Nephron progenitor cell (in vitro differentiated cells): ENCODE results near the gene OGG1.
A peak's percentile ranks its signal among the peaks of the same experiment; 100 is the strongest.

Source experiments
- DNase-seq: peaks from one replicate; pipeline ENCODE4 v3.0.0; 2021
- H3K27ac Mint-ChIP-seq: 2 replicates; pipeline ENCODE4 v1.8.0; 2021; ENCODE audit warnings: mild to moderate bottlenecking, moderate library complexity, mixed read lengths
- H3K27me3 Mint-ChIP-seq: 2 replicates; pipeline ENCODE4 v1.8.0; 2021; ENCODE audit warnings: mild to moderate bottlenecking, low read depth, mixed read lengths; ENCODE audit not compliant: poor library complexity
- H3K36me3 Mint-ChIP-seq: 2 replicates; pipeline ENCODE4 v1.8.0; 2021; ENCODE audit warnings: low read depth, mixed read lengths
- H3K4me1 Mint-ChIP-seq: 2 replicates; pipeline ENCODE4 v1.8.0; 2021; ENCODE audit warnings: mixed read lengths
- H3K4me3 Mint-ChIP-seq: 2 replicates; pipeline ENCODE4 v1.8.0; 2021; ENCODE audit warnings: mild to moderate bottlenecking, moderate library complexity, mixed read lengths
- H3K9me3 Mint-ChIP-seq: 2 replicates; pipeline ENCODE4 v1.8.0; 2021; ENCODE audit warnings: mild to moderate bottlenecking, moderate library complexity, mixed read lengths
- TF ChIP-seq, protein P1 (sequence below): fragments of 200-600 bp; sonication (generic); IDR thresholded peaks from 2 replicates; pipeline ENCODE4 v1.5.0; 2021; ENCODE audit warnings: antibody characterized with exemption

The OGG1 gene

DNA sequence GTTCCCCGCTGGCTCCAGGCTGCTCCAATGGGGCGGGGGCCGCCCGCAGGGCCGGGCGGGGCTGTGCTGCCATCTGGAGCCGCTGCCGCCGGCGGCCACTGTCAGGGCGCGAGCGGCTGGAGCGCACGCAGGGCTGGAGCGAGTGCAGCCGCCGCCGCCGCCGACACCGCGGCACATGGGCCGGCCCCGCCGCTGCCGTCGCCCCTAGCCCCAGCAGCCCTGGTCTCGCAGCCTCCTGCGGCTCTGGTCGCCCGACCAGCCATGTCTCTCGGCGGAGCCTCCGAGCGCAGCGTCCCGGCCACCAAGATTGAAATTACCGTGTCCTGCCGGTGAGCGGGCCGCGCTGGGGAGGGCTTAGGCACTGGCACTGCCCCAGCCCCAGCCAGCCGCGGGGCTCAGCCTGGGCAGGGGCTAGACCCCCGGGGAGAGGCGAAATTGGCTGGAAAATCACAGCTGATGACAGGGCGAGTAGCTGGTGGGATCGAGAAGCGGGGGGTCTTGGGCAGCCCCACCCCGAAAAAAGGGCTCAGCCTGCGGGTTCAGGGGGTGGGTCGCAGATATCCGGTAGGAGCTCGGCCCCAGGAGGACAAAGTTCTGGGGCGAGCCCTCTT, 45.9 kb upstream of the OGG1 start, which contains the start of gene CPNE9:
Gene CPNE9, plus strand, starts transcription at position 98 of the 611 bp plus-strand sequence. Its CDS starts 164 bp downstream, at position 262.
- H3K36me3 Mint-ChIP-seq: peaks cover 15% of the 10 kb centered on the region
- TF ChIP-seq, protein P1, sequence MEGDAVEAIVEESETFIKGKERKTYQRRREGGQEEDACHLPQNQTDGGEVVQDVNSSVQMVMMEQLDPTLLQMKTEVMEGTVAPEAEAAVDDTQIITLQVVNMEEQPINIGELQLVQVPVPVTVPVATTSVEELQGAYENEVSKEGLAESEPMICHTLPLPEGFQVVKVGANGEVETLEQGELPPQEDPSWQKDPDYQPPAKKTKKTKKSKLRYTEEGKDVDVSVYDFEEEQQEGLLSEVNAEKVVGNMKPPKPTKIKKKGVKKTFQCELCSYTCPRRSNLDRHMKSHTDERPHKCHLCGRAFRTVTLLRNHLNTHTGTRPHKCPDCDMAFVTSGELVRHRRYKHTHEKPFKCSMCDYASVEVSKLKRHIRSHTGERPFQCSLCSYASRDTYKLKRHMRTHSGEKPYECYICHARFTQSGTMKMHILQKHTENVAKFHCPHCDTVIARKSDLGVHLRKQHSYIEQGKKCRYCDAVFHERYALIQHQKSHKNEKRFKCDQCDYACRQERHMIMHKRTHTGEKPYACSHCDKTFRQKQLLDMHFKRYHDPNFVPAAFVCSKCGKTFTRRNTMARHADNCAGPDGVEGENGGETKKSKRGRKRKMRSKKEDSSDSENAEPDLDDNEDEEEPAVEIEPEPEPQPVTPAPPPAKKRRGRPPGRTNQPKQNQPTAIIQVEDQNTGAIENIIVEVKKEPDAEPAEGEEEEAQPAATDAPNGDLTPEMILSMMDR: no peak
- H3K4me1 Mint-ChIP-seq: peaks cover 4% of the 10 kb centered on the region
- peak within 1 kb of the TSS; percentile 74 for H3K4me3 Mint-ChIP-seq
- DNase-seq: peak; percentile 40
- no peaks in the 10 kb centered on the region for H3K9me3 Mint-ChIP-seq
- peaks cover 67% of the 10 kb centered on the region for H3K27me3 Mint-ChIP-seq
- no peak within 1 kb of the TSS for H3K27ac Mint-ChIP-seq

DNA sequence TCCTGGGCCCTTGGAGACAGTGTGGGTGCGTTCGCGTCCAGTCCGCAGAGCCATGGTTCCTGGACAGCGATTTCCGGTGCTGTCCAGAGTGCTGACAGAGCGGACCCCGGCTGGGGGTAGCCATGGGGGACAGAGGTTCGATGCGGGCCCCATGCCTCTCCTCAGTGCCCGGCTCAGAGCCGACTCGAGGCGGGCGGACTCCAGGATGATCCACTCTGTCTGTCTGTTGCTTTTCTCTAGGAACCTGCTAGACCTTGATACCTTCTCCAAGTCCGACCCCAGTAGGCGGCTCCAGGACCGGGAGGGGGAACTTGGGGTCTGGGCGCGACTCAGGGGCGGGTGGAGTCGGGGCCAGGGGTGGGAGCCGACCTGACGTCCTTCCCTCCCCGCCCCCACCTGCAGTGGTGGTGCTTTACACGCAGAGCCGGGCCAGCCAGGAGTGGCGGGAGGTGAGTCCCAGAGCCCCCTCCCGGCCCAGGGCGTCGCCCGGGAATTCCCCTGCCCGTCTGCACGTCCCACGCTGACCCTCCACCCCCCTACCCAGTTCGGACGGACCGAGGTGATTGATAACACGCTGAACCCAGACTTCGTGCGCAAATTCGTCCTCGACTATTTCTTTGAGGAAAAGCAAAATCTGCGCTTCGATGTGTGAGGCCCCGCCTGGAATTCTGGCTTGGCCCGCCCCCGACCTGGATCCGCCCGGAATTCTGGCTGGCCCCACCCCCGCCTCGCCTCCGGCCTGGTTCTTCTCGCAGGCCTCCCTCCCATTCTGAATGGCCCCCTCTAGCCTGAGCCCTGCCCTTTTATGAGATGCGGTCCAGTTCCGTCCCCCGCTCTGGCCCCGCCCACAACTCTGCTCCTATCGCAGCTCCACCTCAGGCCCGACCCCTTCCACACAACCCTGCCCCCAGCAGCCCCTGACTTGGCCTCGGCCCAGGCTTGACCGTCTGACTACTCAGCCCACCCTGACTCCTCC, 45.1 kb upstream of the OGG1 start:
- peaks cover 68% of the 10 kb centered on the region for H3K27me3 Mint-ChIP-seq
- H3K36me3 Mint-ChIP-seq: peaks cover 13% of the 10 kb centered on the region
- H3K27ac Mint-ChIP-seq: no peak overlapping the region
- TF ChIP-seq, protein P1: no peak
- peak; percentile 85 for DNase-seq
- H3K4me1 Mint-ChIP-seq: peaks cover 4% of the 10 kb centered on the region
- H3K4me3 Mint-ChIP-seq: peak overlapping the region; percentile 74
- H3K9me3 Mint-ChIP-seq: no peaks in the 10 kb centered on the region

DNA sequence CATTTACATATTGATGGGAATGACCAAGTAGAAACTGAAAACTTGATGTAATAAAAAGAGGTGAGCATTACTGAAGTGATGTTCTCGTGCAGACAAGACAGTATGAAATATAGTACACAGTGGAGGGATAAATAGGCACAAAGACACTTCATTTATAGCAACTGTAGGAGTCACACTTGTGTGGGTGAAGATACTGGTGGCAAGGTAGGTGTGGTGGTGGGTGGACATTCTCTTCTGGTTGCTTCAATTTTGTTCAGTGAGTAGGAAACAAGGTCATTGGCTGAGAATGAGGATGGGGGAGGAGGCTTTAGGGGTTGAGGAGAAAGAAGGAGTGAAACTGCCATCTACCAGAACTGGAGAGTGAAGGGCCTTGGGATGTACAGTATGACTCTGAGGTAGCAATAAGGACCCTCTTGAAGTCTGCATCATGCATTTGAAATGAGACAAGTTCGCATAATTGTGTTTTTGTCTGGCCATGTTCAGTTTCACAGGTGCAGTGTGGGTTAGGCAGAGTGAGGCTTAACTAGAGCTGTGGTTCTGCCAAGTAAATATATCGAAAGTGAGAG, 39.5 kb upstream of the OGG1 start:
- H3K4me3 Mint-ChIP-seq: no peak overlapping the region
- H3K4me1 Mint-ChIP-seq: no peaks in the 10 kb centered on the region
- no peak overlapping the region for H3K27ac Mint-ChIP-seq
- no peaks in the 10 kb centered on the region for H3K9me3 Mint-ChIP-seq
- TF ChIP-seq, protein P1: no peak
- peaks cover 44% of the 10 kb centered on the region for H3K27me3 Mint-ChIP-seq
- no peak for DNase-seq
- no peaks in the 10 kb centered on the region for H3K36me3 Mint-ChIP-seq

DNA sequence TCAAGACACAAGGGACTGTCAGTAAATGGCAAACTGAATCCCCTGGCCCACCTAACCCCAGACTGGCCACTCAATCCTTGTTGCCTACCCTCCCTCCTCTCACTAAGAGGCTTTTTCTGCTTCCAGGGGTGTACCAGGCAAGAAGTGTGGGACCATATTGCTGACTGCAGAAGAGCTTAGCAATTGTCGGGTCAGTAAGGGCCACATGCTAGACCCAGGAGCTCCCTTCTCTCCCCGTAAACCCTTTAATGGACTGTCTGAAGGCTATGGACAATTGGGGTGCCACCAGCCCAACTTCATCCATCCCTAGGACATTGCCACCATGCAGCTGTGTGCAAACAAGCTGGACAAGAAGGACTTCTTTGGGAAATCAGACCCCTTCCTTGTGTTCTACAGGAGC, 37.3 kb upstream of the OGG1 start:
- H3K9me3 Mint-ChIP-seq: no peaks in the 10 kb centered on the region
- no peak for DNase-seq
- TF ChIP-seq, protein P1: no peak
- H3K27ac Mint-ChIP-seq: no peak overlapping the region
- H3K27me3 Mint-ChIP-seq: peaks cover 35% of the 10 kb centered on the region
- no peaks in the 10 kb centered on the region for H3K36me3 Mint-ChIP-seq
- no peaks in the 10 kb centered on the region for H3K4me1 Mint-ChIP-seq
- H3K4me3 Mint-ChIP-seq: no peak overlapping the region

DNA sequence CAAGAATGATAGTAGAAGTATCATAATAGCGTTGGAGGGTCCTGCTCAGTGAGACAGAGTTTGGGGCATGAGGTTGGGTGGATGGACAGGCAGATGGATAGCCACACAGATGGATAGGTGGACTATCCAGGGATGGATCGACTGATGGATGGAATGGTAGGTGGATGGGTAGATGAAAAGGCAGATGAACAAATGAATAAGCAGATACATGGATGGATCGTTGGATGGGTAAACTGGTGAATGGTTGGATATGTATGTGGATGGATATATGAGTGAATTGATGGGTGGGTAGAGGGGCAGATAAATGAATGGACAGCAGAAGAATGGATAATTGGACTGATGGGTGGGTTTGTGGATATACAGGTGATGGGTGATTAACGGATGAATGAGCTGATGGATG, 36.6 kb upstream of the OGG1 start:
- no peaks in the 10 kb centered on the region for H3K4me1 Mint-ChIP-seq
- DNase-seq: no peak
- TF ChIP-seq, protein P1: no peak
- H3K27ac Mint-ChIP-seq: no peak overlapping the region
- no peak overlapping the region for H3K4me3 Mint-ChIP-seq
- H3K36me3 Mint-ChIP-seq: no peaks in the 10 kb centered on the region
- no peaks in the 10 kb centered on the region for H3K9me3 Mint-ChIP-seq
- peaks cover 40% of the 10 kb centered on the region for H3K27me3 Mint-ChIP-seq
